Right cardiac atrium (tissue), 5 donors: ENCODE data around the gene SELENON. TPM values are rescaled to one million over a fixed set of nuclear protein-coding genes. Genes with fewer than 3 reads are reported as not detected.

Source experiments
- polyA plus RNA-seq: library from polyadenylated mRNA; stranded (reverse); fragments of 200-250 nt; gene quantifications from one replicate; pipeline ENCODE4 v1.2.3, GENCODE V29; 2013
- total RNA-seq, 4 donors: library from RNA; stranded (reverse); fragmentation: NEBNext Ultra II Directional; extraction: Animal tissue kit (Norgen Biotek cat#: 25700); gene quantifications; one replicate each; pipeline ENCODE4 v1.2.1, GENCODE V29; 2021
- donor health status: healthy with polysubstance abuse.
- donor health status: DM: no; HTN: yes; CAD: no.
- donor health status: DM: no; HTN: no; CAD: no.
- donor health status: DM: no; HTN: yes; CAD: no; lungs with severe emphysema.
- donor health status: DM: yes; HTN: yes; CAD: no.

The SELENON gene
- total and polyA plus RNA-seq, 5 donors: 26.4 to 48.2 (median 37.8) TPM

Other genes starting within 250 kb of the SELENON start
- gene MAN1C1, start 183.4 kb upstream of the SELENON start, total RNA-seq: 10 to 100 TPM; 10.6 to 15.7 (median 12.8) TPM
- 9.1 TPM for gene MAN1C1, start 183.4 kb upstream of the SELENON start, polyA plus RNA-seq
- 100 to 1,000 TPM; 125 to 195 (median 180) TPM for gene MTFR1L, start 19.8 kb downstream of the SELENON start, total RNA-seq
- gene MTFR1L, start 19.8 kb downstream of the SELENON start, polyA plus RNA-seq: 130 TPM
- gene AUNIP, start 59.3 kb downstream of the SELENON start, total RNA-seq: under 1 TPM in 1 of 4 donors, not detected in 3; 0.34 TPM
- gene AUNIP, start 59.3 kb downstream of the SELENON start, polyA plus RNA-seq: not detected
- gene PAQR7, start 75.5 kb downstream of the SELENON start, total RNA-seq: 1 to 10 TPM; 2.5 to 3.1 (median 2.9) TPM
- gene PAQR7, start 75.5 kb downstream of the SELENON start, polyA plus RNA-seq: 1.5 TPM
- gene STMN1, start 106.2 kb downstream of the SELENON start, total RNA-seq: 10 to 100 TPM; 10.3 to 20.2 (median 16.0) TPM
- gene STMN1, start 106.2 kb downstream of the SELENON start, polyA plus RNA-seq: 20.7 TPM
- 1 to 10 TPM; 3.9 to 5.6 (median 4.2) TPM for gene PAFAH2, start 197.9 kb downstream of the SELENON start, total RNA-seq
- gene PAFAH2, start 197.9 kb downstream of the SELENON start, polyA plus RNA-seq: 2.0 TPM
- 1 to 10 TPM in 3 of 4 donors, under 1 TPM in 1; 0.78 to 4.3 (median 2.7) TPM for gene EXTL1, start 221.6 kb downstream of the SELENON start, total RNA-seq
- 2.2 TPM for gene EXTL1, start 221.6 kb downstream of the SELENON start, polyA plus RNA-seq
- gene SLC30A2, start 245.9 kb downstream of the SELENON start, total RNA-seq: under 1 TPM; 0.24 to 0.48 (median 0.41) TPM
- gene SLC30A2, start 245.9 kb downstream of the SELENON start, polyA plus RNA-seq: 0.36 TPM